HCT116 (cell line): ENCODE results near the gene EIF4ENIF1. TPM values are rescaled to one million over a fixed set of nuclear protein-coding genes. Genes with fewer than 3 reads are reported as not detected.

Experiments
- ATAC-seq: fragments of 200-7000 bp; cut with Tn5 transposase; 2 replicates; pipeline ENCODE4 v1.9.1; 2020; ENCODE audit warnings: mild to moderate bottlenecking, moderate library complexity
- BruUV-seq: library from RNA; stranded (reverse); fragments of 400-500 nt; replicated peaks from 2 replicates; lab custom pipeline; 2021; lab: Mats Ljungman, UMichigan
- CTCF ChIA-PET: fragments of 300-600 bp; sonication (Branson Sonifier 250); formaldehyde crosslinking; loops from one replicate; lab custom pipeline; 2021; ENCODE audit warnings: antibody characterized with exemption; lab: Charles Lee
- POLR2A ChIA-PET: fragments of 300-600, 350-600 bp; sonication (Branson Sonifier 250); formaldehyde crosslinking; loops from one replicate; lab custom pipeline; 2021; ENCODE audit warnings: antibody characterized with exemption; lab: Charles Lee
- RAD21 ChIA-PET, 2 experiments: fragments of 300-600 bp; sonication (Branson Sonifier 250); formaldehyde crosslinking; loops; one replicate each; lab custom pipeline; 2023; ENCODE audit warnings: low total read pairs in 2 of 2; ENCODE audit not compliant: uncharacterized antibody in 2 of 2, unreplicated experiment in 2 of 2, low non-redundant PET in 1 of 2; lab: Charles Lee
- DNase-seq: peaks from one replicate; pipeline ENCODE4 v3.0.0-alpha.2; 2010; ENCODE audit warnings: low read depth, low spot score
- H2AFZ ChIP-seq: fragments of 200-600 bp; shearing (Covaris generic), sonication (generic); 2 replicates; pipeline ENCODE4 v1.6.1; 2017; ENCODE audit warnings: low read depth, mixed run types, mixed read lengths, antibody characterized with exemption, low read length; ENCODE audit not compliant: poor library complexity, severe bottlenecking
- H3K27ac ChIP-seq: 2 replicates; pipeline ENCODE4 v1.5.1; 2012; ENCODE audit warnings: low read depth, low read length
- H3K27me3 ChIP-seq: fragments of 200-600 bp; sonication (generic); 2 replicates; pipeline ENCODE4 v1.6.1; 2016; ENCODE audit warnings: mixed run types, low read length, mixed read lengths; ENCODE audit not compliant: insufficient read depth
- H3K36me3 ChIP-seq, 2 experiments: fragments of 200-500 bp in 1 of 2; fragments of 200-600 bp in 1 of 2; sonication (Bioruptor generic) in 1 of 2; sonication (generic) in 1 of 2; 2 replicates each; pipeline versions ENCODE4 v1.5.1 to v1.6.1; 2014 to 2016; ENCODE audit warnings: low read length in 2 of 2, inconsistent platforms in 1 of 2, mixed read lengths in 1 of 2, mixed run types in 1 of 2; ENCODE audit not compliant: insufficient read depth in 2 of 2, control insufficient read depth in 1 of 2
- H3K4me1 ChIP-seq, 2 experiments: fragments of 200-600 bp in 1 of 2; sonication (generic) in 1 of 2; 2 replicates each; pipeline versions ENCODE4 v1.5.1 to v1.6.1; 2012 to 2017; ENCODE audit warnings: low read length in 2 of 2, inconsistent platforms in 1 of 2, mild to moderate bottlenecking in 1 of 2, mixed read lengths in 1 of 2, mixed run types in 1 of 2, moderate library complexity in 1 of 2; ENCODE audit not compliant: insufficient read depth in 2 of 2, control insufficient read depth in 1 of 2
- H3K4me2 ChIP-seq: fragments of 200-600 bp; sonication (generic); 2 replicates; pipeline ENCODE4 v1.6.1; 2017; ENCODE audit warnings: mixed run types, low read length, mixed read lengths
- H3K4me3 ChIP-seq, 2 experiments: fragments of 200-600 bp in 1 of 2; sonication (generic) in 1 of 2; replicated peaks in 1 of 2; 2 replicates each; pipeline ENCODE4 v1.5.1; 2011 to 2016; ENCODE audit warnings: low read length in 2 of 2, control low read depth in 1 of 2, low read depth in 1 of 2, mild to moderate bottlenecking in 1 of 2, mixed read lengths in 1 of 2, mixed run types in 1 of 2
- H3K79me2 ChIP-seq: fragments of 200-600 bp; sonication (generic); 2 replicates; pipeline ENCODE4 v1.6.1; 2017; ENCODE audit warnings: mild to moderate bottlenecking, mixed run types, low read length, moderate library complexity, mixed read lengths; ENCODE audit not compliant: insufficient read depth
- H3K9ac ChIP-seq: fragments of 200-600 bp; sonication (generic); 2 replicates; pipeline ENCODE4 v1.6.1; 2016; ENCODE audit warnings: low read length, mixed read lengths
- H3K9me2 ChIP-seq: fragments of 200-600 bp; sonication (generic), shearing (Covaris generic); 2 replicates; pipeline ENCODE4 v1.6.1; 2017; ENCODE audit warnings: mixed run types, mild to moderate bottlenecking, moderate library complexity; ENCODE audit not compliant: insufficient read depth
- H3K9me3 ChIP-seq, 2 experiments: fragments of 200-500 bp in 1 of 2; fragments of 200-600 bp in 1 of 2; sonication (Bioruptor generic) in 1 of 2; sonication (generic) in 1 of 2; 2 replicates each; pipeline ENCODE4 v1.6.1; 2014 to 2017; ENCODE audit warnings: low read length in 2 of 2, mixed read lengths in 2 of 2, inconsistent platforms in 1 of 2, low read depth in 1 of 2, mild to moderate bottlenecking in 1 of 2, mixed run types in 1 of 2, moderate library complexity in 1 of 2; ENCODE audit not compliant: control insufficient read depth in 1 of 2, insufficient read depth in 1 of 2
- H4K20me1 ChIP-seq: fragments of 200-600 bp; sonication (generic), shearing (Covaris generic); 2 replicates; pipeline ENCODE4 v1.6.1; 2017; ENCODE audit warnings: mixed run types, mild to moderate bottlenecking, moderate library complexity; ENCODE audit not compliant: insufficient read depth
- CBX3 ChIP-seq: IDR thresholded peaks from 2 replicates; pipeline ENCODE4 v1.6.1; 2012; ENCODE audit warnings: low read depth
- POLR2A ChIP-seq: IDR thresholded peaks from 2 replicates; pipeline ENCODE4 v1.7.0; 2011; ENCODE audit warnings: borderline replicate concordance; ENCODE audit not compliant: insufficient read depth, insufficient read length; ENCODE audit errors: extremely low read depth
- SIN3A ChIP-seq: IDR thresholded peaks from 2 replicates; pipeline ENCODE4 v1.6.1; 2012; ENCODE audit warnings: low read depth
- SRF ChIP-seq: IDR thresholded peaks from 2 replicates; pipeline ENCODE4 v1.6.1; 2012; ENCODE audit warnings: low read depth
- intact Hi-C: fragments of 100-400 bp; cut with micrococcal nuclease; formaldehyde crosslinking; loops from 2 replicates; pipeline ENCODE4 v1.10.0; 2022
- total RNA-seq: library from RNA; stranded (reverse); gene quantifications from one replicate; pipeline ENCODE4 v1.2.1, GENCODE V29; 2021; ENCODE audit not compliant: unreplicated experiment
- TF ChIP-seq, protein P1 (sequence below): IDR thresholded peaks from 2 replicates; pipeline ENCODE4 v1.6.1; 2011; ENCODE audit warnings: mild to moderate bottlenecking, low read length, moderate library complexity; ENCODE audit not compliant: insufficient replicate concordance; ENCODE audit errors: extremely low read depth
- TF ChIP-seq, protein P2 (sequence below): IDR thresholded peaks from 2 replicates; pipeline ENCODE4 v1.6.1; 2012
- TF ChIP-seq, protein P3 (sequence below): IDR thresholded peaks from 2 replicates; pipeline ENCODE4 v1.6.1; 2012; ENCODE audit warnings: low read depth
- TF ChIP-seq, protein P4 (sequence below), 3 experiments: fragments of 200-600 bp in 1 of 3; sonication (generic) in 1 of 3; IDR thresholded peaks in 2 of 3; conservative IDR thresholded peaks in 1 of 3; 2 replicates each; pipeline ENCODE4 v1.5.1; 2012 to 2017; ENCODE audit warnings: low read depth in 2 of 3, low read length in 2 of 3, antibody characterized with exemption in 1 of 3, borderline replicate concordance in 1 of 3, control low read depth in 1 of 3, mild to moderate bottlenecking in 1 of 3, mixed read lengths in 1 of 3, mixed run types in 1 of 3, moderate library complexity in 1 of 3; ENCODE audit not compliant: insufficient read depth in 1 of 3

Gene EIF4ENIF1
- total RNA-seq, 1 experiment from 2014 or later = 24.2 TPM

DNA sequence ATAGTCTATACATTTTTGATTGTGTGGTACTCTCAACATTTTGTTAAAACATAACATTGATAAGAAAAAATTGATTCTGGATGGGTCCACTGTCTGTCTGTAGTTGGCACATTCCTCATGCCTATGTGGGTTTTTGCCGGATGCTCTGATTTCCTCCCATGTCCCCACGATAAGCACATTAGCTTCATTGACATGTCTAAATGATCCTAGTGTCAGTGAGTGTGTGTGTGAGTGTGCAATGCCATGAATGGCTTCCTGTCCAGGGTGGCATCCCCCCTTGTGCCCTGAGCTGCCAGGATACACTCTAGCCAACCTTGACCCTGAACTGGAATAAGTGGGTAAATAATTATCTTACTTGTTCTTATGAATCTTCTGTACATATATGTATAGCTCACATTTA, 12.1 kb upstream of the EIF4ENIF1 start:
- TF ChIP-seq POLR2A = no peak
- no peak for TF ChIP-seq CBX3
- TF ChIP-seq, protein P1, sequence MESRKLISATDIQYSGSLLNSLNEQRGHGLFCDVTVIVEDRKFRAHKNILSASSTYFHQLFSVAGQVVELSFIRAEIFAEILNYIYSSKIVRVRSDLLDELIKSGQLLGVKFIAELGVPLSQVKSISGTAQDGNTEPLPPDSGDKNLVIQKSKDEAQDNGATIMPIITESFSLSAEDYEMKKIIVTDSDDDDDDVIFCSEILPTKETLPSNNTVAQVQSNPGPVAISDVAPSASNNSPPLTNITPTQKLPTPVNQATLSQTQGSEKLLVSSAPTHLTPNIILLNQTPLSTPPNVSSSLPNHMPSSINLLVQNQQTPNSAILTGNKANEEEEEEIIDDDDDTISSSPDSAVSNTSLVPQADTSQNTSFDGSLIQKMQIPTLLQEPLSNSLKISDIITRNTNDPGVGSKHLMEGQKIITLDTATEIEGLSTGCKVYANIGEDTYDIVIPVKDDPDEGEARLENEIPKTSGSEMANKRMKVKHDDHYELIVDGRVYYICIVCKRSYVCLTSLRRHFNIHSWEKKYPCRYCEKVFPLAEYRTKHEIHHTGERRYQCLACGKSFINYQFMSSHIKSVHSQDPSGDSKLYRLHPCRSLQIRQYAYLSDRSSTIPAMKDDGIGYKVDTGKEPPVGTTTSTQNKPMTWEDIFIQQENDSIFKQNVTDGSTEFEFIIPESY = no peak
- TF ChIP-seq SRF = no peak
- TF ChIP-seq, protein P2, sequence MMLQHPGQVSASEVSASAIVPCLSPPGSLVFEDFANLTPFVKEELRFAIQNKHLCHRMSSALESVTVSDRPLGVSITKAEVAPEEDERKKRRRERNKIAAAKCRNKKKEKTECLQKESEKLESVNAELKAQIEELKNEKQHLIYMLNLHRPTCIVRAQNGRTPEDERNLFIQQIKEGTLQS = no peak
- TF ChIP-seq, protein P3, sequence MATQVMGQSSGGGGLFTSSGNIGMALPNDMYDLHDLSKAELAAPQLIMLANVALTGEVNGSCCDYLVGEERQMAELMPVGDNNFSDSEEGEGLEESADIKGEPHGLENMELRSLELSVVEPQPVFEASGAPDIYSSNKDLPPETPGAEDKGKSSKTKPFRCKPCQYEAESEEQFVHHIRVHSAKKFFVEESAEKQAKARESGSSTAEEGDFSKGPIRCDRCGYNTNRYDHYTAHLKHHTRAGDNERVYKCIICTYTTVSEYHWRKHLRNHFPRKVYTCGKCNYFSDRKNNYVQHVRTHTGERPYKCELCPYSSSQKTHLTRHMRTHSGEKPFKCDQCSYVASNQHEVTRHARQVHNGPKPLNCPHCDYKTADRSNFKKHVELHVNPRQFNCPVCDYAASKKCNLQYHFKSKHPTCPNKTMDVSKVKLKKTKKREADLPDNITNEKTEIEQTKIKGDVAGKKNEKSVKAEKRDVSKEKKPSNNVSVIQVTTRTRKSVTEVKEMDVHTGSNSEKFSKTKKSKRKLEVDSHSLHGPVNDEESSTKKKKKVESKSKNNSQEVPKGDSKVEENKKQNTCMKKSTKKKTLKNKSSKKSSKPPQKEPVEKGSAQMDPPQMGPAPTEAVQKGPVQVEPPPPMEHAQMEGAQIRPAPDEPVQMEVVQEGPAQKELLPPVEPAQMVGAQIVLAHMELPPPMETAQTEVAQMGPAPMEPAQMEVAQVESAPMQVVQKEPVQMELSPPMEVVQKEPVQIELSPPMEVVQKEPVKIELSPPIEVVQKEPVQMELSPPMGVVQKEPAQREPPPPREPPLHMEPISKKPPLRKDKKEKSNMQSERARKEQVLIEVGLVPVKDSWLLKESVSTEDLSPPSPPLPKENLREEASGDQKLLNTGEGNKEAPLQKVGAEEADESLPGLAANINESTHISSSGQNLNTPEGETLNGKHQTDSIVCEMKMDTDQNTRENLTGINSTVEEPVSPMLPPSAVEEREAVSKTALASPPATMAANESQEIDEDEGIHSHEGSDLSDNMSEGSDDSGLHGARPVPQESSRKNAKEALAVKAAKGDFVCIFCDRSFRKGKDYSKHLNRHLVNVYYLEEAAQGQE = no peak
- TF ChIP-seq SIN3A = no peak
- TF ChIP-seq, protein P4, sequence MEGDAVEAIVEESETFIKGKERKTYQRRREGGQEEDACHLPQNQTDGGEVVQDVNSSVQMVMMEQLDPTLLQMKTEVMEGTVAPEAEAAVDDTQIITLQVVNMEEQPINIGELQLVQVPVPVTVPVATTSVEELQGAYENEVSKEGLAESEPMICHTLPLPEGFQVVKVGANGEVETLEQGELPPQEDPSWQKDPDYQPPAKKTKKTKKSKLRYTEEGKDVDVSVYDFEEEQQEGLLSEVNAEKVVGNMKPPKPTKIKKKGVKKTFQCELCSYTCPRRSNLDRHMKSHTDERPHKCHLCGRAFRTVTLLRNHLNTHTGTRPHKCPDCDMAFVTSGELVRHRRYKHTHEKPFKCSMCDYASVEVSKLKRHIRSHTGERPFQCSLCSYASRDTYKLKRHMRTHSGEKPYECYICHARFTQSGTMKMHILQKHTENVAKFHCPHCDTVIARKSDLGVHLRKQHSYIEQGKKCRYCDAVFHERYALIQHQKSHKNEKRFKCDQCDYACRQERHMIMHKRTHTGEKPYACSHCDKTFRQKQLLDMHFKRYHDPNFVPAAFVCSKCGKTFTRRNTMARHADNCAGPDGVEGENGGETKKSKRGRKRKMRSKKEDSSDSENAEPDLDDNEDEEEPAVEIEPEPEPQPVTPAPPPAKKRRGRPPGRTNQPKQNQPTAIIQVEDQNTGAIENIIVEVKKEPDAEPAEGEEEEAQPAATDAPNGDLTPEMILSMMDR (IDR thresholded peaks at IDR 0.05 in 2 of 3, conservative IDR thresholded peaks at IDR 0.05 in 1 of 3; ENCODE audit: borderline replicate concordance in 1 of 3, insufficient read depth in 1 of 3, low read depth in 2 of 3, low read length in 2 of 3) = no peak
- TF ChIP-seq, all 23 proteins: peak for 0
- ChIA-PET RAD21 (no interaction called here), POLR2A (no interaction called here), CTCF (no interaction called here)
- Histone ChIP-seq H3K9me2 (no peaks in the 10 kb centered on the region), H3K4me2 (no peak overlapping the region), H2AFZ (no peak overlapping the region), H3K4me3 (no peak overlapping the region), H4K20me1 (no peaks in the 10 kb centered on the region), H3K27me3 (no peaks in the 10 kb centered on the region), H3K27ac (no peak overlapping the region), H3K4me1 (peaks cover 4 to 7% of the 10 kb centered on the region in 2 experiments), H3K9ac (no peak overlapping the region), H3K9me3 (no peaks in the 10 kb centered on the region), H3K36me3 (no peaks in the 10 kb centered on the region), H3K79me2 (peaks cover 35% of the 10 kb centered on the region)
- intact Hi-C loops = no loop called here
- no peak for ATAC-seq
- DNase-seq = no peak
- no TSS peak for BruUV-seq
